HUES64 (cell line): ENCODE data around the gene TTPAL.

Source experiments
- H3K27ac ChIP-seq: 2 replicates; pipeline ENCODE4 v1.7.0; 2013; ENCODE audit warnings: low read depth, low read length, inconsistent platforms
- H3K27me3 ChIP-seq: 2 replicates; pipeline ENCODE4 v1.6.1; 2013; ENCODE audit warnings: mild to moderate bottlenecking, low read length; ENCODE audit not compliant: insufficient read depth
- H3K36me3 ChIP-seq: 2 replicates; pipeline ENCODE4 v1.6.1; 2013; ENCODE audit warnings: mild to moderate bottlenecking, low read length; ENCODE audit not compliant: insufficient read depth
- H3K4me1 ChIP-seq: 2 replicates; pipeline ENCODE4 v1.6.1; 2013; ENCODE audit warnings: mild to moderate bottlenecking, low read length, moderate library complexity; ENCODE audit not compliant: insufficient read depth
- H3K4me3 ChIP-seq: 2 replicates; pipeline ENCODE4 v1.5.1; 2013; ENCODE audit warnings: mild to moderate bottlenecking, low read length, moderate library complexity
- H3K9ac ChIP-seq: 2 replicates; pipeline ENCODE4 v1.6.1; 2013; ENCODE audit warnings: mild to moderate bottlenecking, low read depth, low read length
- H3K9me3 ChIP-seq: 2 replicates; pipeline ENCODE4 v1.6.1; 2013; ENCODE audit warnings: low read depth, low read length; ENCODE audit not compliant: insufficient read depth
- WGBS: fragments of 150-250, 120-280 bp; methylation state at CpG from one replicate; pipeline ENCODE4 v1.1.7; 2013; ENCODE audit warnings: missing lambda C conversion rate; 5-methylcytosine and 5-hydroxymethylcytosine counted together

The TTPAL gene

DNA sequence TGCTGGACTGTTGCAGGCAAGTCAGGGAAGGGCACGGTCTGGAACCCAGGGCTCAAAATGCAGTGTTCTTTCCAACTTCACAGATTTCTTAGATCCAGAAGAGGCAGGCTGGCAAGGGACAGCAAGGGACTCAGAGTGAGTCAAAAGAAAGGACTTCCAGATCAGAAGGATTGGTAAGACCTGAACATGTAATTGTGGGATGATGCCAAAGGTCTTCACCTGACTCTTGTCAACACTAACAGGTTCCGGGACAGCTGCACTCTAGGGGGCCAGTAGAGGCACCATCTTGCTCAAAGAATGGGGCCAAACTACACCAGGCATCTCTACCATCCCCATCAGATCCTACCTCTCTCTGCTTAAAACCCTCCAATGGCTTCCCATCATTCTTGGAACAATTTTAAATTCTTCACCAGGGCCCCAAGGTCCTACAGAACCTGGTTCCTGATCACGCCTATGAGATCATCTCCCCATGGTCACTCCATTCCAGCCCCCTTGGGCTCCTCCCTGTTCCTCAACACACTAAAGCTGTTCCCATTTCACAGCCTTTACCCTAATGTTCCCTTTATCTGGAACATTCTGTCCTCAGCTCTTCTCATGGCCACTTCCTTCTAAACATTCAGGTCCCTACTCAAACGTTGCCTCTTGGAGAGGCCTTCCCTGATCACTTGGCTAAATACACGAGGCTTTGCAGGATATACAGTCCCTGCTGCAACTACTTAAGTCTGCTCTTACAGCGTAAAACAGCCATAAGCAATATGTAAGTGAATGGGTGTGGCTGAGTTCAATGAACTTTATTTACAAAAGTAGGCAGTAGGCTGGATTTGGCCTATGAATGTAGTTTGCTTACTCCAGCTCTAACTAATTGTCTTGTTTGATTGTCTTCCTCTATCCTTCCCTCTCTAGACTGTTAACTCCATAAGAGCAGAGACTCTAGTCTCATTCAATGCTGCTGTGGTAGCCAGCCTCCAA, 29.6 kb upstream of the TTPAL start:
- WGBS = 85% methylated on average over 6 of the region's 6 CpGs

GRCh38 chr20:44447827-44448419, 27.8 kb upstream of the TTPAL start:
- Histone ChIP-seq H3K27ac (no peak overlapping the region), H3K9ac (no peak overlapping the region), H3K36me3 (no peaks in the 10 kb centered on the region)

More for the DNA sequence above, 29.6 kb upstream of the TTPAL start:
- Histone ChIP-seq H3K9ac (no peak overlapping the region), H3K4me1 (no peaks in the 10 kb centered on the region), H3K27me3 (no peaks in the 10 kb centered on the region; the same call in 1 of the 2 replicates), H3K4me3 (no peak overlapping the region), H3K36me3 (no peaks in the 10 kb centered on the region), H3K9me3 (no peaks in the 10 kb centered on the region), H3K27ac (no peak overlapping the region)

DNA sequence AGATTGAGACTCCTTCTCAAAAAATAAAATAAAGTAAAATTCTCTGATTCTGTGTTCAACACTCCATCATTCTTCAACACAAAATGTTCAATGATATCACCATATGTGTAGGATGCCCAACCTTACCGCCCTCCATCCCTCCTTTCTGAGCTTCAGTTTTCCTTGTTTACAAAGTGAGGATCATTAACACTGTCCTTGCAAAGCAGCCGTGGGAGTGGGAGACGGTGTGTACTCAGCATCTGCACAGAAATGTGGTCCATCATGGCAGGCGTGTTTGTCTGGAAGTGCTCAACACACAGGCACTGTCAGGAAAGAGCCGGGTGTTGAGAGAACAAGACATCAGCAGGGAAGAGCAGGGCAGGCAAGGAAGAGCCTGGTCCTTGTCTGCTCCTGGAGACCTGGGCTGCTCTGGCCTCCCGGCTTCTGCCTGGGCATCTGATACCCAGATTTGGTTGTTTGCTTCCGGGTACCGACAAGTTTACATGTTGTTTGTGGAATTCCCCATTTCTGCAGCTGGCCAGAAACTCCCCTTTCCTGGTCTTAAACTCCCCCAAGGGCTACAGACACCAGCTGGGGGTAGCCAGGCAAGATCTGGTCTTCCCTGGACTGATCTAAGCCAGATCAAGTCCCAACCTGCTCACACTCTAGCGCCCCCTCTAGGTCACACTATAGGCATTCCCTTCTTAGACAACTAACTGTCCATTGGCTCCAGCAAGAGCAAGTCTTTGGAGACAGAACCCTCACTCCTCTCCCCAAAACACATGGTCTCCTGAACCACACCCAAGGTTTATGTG, 26.7 kb upstream of the TTPAL start:
- Histone ChIP-seq H3K27ac (no peak overlapping the region), H3K9me3 (no peaks in the 10 kb centered on the region), H3K36me3 (no peaks in the 10 kb centered on the region), H3K4me3 (no peak overlapping the region), H3K4me1 (no peaks in the 10 kb centered on the region), H3K27me3 (no peaks in the 10 kb centered on the region; the same call in 1 of the 2 replicates), H3K9ac (no peak overlapping the region)
- WGBS = 78% methylated on average over 9 of the region's 9 CpGs

More at GRCh38 chr20:44447827-44448419, 27.8 kb upstream of the TTPAL start:
- 88% methylated on average over 3 of the region's 3 CpGs for WGBS
- Histone ChIP-seq H3K4me3 (no peak overlapping the region), H3K9me3 (no peaks in the 10 kb centered on the region), H3K4me1 (no peaks in the 10 kb centered on the region), H3K27me3 (no peaks in the 10 kb centered on the region; the same call in 1 of the 2 replicates)

- Histone ChIP-seq H3K27me3 (no peaks in the 10 kb centered on the region; the same call in 1 of the 2 replicates), H3K9me3 (no peaks in the 10 kb centered on the region), H3K36me3 (no peaks in the 10 kb centered on the region), H3K9ac (no peak overlapping the region), H3K4me3 (no peak overlapping the region), H3K4me1 (no peaks in the 10 kb centered on the region), H3K27ac (no peak overlapping the region)
- WGBS = 91% methylated on average over 6 of the region's 7 CpGs
Measured at GRCh38 chr20:44449864-44450263, 25.8 kb upstream of the TTPAL start.

DNA sequence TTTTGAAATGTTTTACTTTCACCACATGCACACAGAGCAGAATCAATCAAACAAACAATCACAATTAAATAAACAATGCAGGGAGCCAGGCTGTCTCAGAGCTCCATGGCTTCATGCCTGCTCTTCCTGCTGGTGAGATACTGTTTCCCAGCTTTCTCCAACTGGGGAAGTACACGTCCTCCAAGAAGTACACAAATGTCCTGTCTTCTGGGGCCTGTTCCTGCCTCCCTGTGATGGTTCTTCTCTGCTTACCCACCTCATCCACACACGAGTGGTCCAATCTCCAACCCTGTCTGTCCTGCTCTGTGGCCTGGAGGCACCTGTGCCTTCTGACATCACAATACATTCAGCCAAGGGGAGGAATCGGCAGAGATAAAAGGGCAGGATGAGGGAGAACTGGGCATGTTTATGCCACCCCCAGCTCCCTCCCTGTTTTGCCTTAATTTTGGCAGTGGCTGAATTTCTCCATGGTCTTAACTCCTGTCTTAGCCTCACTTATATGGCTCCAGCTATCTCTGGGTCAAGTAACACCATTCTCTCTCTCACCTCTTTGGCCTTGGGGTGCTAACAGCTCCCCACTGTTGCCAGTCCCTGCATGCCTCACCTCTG, 25.3 kb upstream of the TTPAL start:
- Histone ChIP-seq H3K4me3 (no peak overlapping the region), H3K27ac (no peak overlapping the region), H3K36me3 (no peaks in the 10 kb centered on the region), H3K9me3 (no peaks in the 10 kb centered on the region), H3K4me1 (no peaks in the 10 kb centered on the region), H3K27me3 (no peaks in the 10 kb centered on the region; the same call in 1 of the 2 replicates), H3K9ac (no peak overlapping the region)
- WGBS = 85% methylated on average over 3 of the region's 3 CpGs

GRCh38 chr20:44450903-44451450, 24.7 kb upstream of the TTPAL start:
- no peak overlapping the region for H3K4me3 ChIP-seq

GRCh38 chr20:44454306-44454963, 21.2 kb upstream of the TTPAL start:
- WGBS = 91% methylated on average over 7 of the region's 7 CpGs

More at GRCh38 chr20:44450903-44451450, 24.7 kb upstream of the TTPAL start:
- Histone ChIP-seq H3K27me3 (no peaks in the 10 kb centered on the region), H3K9me3 (no peaks in the 10 kb centered on the region), H3K9ac (no peak overlapping the region), H3K4me1 (no peaks in the 10 kb centered on the region), H3K36me3 (no peaks in the 10 kb centered on the region), H3K27ac (no peak overlapping the region)
- 79% methylated on average over 7 of the region's 7 CpGs for WGBS

DNA sequence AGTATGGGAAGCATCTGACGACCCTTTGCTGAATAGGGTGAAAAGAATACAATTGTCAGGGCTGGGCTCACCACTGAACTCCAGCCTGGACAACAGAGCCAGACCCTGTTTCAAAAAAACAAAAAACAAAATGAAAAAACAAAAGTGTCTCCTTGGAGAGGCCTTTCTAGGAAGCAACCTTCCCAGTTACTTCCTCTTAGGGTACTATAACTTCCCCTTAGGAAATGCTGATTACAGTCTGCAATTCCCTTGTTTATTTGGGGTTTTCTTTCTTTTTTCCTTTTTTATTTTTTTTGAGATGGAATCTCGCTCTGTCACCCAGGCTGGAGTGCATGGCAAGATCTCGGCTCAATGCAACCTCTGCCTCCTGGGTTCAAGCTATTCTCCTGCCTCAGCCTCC, 20.5 kb upstream of the TTPAL start:
- no peaks in the 10 kb centered on the region for H3K27me3 ChIP-seq

More at GRCh38 chr20:44454306-44454963, 21.2 kb upstream of the TTPAL start:
- Histone ChIP-seq H3K27ac (no peak overlapping the region), H3K27me3 (no peaks in the 10 kb centered on the region), H3K4me1 (no peaks in the 10 kb centered on the region), H3K9me3 (no peaks in the 10 kb centered on the region), H3K9ac (no peak overlapping the region), H3K36me3 (no peaks in the 10 kb centered on the region), H3K4me3 (no peak overlapping the region)

DNA sequence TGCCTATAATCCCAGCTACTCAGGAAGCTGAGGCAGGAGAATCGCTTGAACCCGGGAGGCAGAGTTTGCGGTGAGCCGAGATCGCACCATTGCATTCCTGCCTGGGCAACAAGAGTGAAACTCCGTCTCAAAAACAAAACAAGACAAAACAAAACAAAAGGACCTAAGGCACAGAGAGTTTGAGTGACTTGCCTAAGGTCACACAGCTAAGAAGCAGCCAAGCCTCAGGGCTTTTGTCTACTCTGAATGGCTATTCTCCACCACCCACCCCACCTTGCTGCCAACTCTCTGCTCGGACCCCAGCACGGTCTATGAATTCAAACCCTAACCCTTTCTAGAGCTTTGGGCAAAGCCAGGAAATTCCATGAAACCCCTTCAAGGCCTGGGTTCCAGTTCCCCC, 19.1 kb upstream of the TTPAL start:
- WGBS = 90% methylated on average over 8 of the region's 8 CpGs

More for the DNA sequence above, 20.5 kb upstream of the TTPAL start:
- H3K4me3 ChIP-seq = no peak overlapping the region
- H3K36me3 ChIP-seq = no peaks in the 10 kb centered on the region
- H3K4me1 ChIP-seq = no peaks in the 10 kb centered on the region
- H3K9ac ChIP-seq = no peak overlapping the region
- H3K27ac ChIP-seq = no peak overlapping the region
- no peaks in the 10 kb centered on the region for H3K9me3 ChIP-seq
- WGBS = 93% methylated on average over 3 of the region's 3 CpGs

DNA sequence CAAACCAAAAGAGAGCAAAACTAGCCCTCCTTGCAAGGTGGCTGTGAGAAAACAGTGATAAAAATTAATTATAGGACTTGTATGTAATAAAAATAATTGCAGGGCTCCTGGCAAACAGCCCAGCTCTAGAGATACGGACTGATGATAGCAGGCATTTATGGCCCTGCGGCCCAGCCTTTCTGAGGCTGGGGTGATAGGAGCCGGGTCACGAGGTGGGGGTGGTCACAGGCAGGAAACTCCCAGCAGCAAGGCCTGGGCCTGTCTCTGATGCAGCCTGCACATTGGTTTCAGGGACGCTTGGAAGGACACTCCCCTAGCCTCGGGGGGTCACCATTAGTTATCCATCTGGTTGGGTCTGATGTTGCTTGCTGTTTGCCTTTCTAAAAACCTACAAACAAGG, 18.7 kb upstream of the TTPAL start:
- Histone ChIP-seq H3K9ac (no peak overlapping the region), H3K27ac (no peak overlapping the region), H3K9me3 (no peaks in the 10 kb centered on the region), H3K36me3 (no peaks in the 10 kb centered on the region), H3K4me3 (no peak overlapping the region), H3K4me1 (no peaks in the 10 kb centered on the region), H3K27me3 (no peaks in the 10 kb centered on the region)
- WGBS = 84% methylated on average over 6 of the region's 6 CpGs

More for the DNA sequence above, 19.1 kb upstream of the TTPAL start:
- H3K4me3 ChIP-seq = no peak overlapping the region
- H3K36me3 ChIP-seq = no peaks in the 10 kb centered on the region
- no peak overlapping the region for H3K9ac ChIP-seq
- no peak overlapping the region for H3K27ac ChIP-seq
- H3K4me1 ChIP-seq = no peaks in the 10 kb centered on the region
- no peaks in the 10 kb centered on the region for H3K9me3 ChIP-seq
- no peaks in the 10 kb centered on the region for H3K27me3 ChIP-seq
